Type B pancreatic cell (in vitro differentiated cells): ENCODE data around the gene ZBTB42. TPM values are rescaled to one million over a fixed set of nuclear protein-coding genes. Genes with fewer than 3 reads are reported as not detected.
A peak's percentile ranks its signal among the peaks of the same experiment; 100 is the strongest.
"Not testable (repeated sequence)": the region's sequence is repeated elsewhere in the genome, so short reads cannot be mapped to it uniquely, and the experiment has no call there.

Experiments used
- DNase-seq: peaks from one replicate; pipeline ENCODE4 v3.0.0; 2021; ENCODE audit warnings: mixed read lengths; ENCODE audit not compliant: unreplicated experiment; ENCODE audit errors: extremely low spot score
- H3K27ac Mint-ChIP-seq: 2 replicates; pipeline ENCODE4 v1.8.0; 2021; ENCODE audit warnings: mild to moderate bottlenecking, mixed read lengths
- H3K27me3 Mint-ChIP-seq: 2 replicates; pipeline ENCODE4 v1.8.0; 2021; ENCODE audit warnings: mixed read lengths
- H3K36me3 Mint-ChIP-seq: 2 replicates; pipeline ENCODE4 v1.8.0; 2021; ENCODE audit warnings: mixed read lengths
- H3K4me1 Mint-ChIP-seq: one replicate; pipeline ENCODE4 v1.8.0; 2021; ENCODE audit warnings: mixed read lengths; ENCODE audit not compliant: unreplicated experiment
- H3K4me3 Mint-ChIP-seq: 2 replicates; pipeline ENCODE4 v1.8.0; 2021; ENCODE audit warnings: mild to moderate bottlenecking, mixed read lengths
- H3K9me3 Mint-ChIP-seq: 2 replicates; pipeline ENCODE4 v1.8.0; 2021; ENCODE audit warnings: mixed read lengths
- total RNA-seq: library from RNA; stranded (reverse); gene quantifications from 2 replicates; pipeline ENCODE4 v1.2.1, GENCODE V29; 2021; ENCODE audit warnings: low replicate concordance
- TF ChIP-seq, protein P1 (sequence below): fragments of 200-600 bp; sonication (generic); conservative IDR thresholded peaks from 2 replicates; pipeline ENCODE4 v1.5.0; 2021; ENCODE audit warnings: antibody characterized with exemption, mild to moderate bottlenecking

The ZBTB42 gene
- total RNA-seq, 1 donor from 2014 or later = 6.6 TPM

DNA sequence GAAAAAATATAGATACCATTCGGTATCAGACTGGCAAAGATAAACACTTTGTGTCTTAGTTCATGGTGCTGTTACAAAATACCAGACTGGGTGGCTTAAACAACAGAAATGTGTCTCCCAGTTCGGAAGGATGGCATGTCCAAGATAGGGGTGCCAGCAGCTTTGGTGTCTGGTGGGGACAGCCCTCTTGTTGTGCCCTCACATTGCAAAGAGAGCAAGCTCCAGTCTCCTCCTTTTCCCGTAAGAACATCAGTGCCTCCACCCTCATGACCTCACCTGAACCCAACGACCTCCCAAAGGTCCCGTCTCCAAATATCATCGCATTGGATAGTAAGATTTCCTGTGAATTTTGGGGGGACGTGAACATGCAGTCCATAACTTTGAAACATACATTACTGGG lies 12.4 kb downstream of the ZBTB42 start:
- H3K4me3 Mint-ChIP-seq = peak overlapping the region; percentile 77
- TF ChIP-seq, protein P1, sequence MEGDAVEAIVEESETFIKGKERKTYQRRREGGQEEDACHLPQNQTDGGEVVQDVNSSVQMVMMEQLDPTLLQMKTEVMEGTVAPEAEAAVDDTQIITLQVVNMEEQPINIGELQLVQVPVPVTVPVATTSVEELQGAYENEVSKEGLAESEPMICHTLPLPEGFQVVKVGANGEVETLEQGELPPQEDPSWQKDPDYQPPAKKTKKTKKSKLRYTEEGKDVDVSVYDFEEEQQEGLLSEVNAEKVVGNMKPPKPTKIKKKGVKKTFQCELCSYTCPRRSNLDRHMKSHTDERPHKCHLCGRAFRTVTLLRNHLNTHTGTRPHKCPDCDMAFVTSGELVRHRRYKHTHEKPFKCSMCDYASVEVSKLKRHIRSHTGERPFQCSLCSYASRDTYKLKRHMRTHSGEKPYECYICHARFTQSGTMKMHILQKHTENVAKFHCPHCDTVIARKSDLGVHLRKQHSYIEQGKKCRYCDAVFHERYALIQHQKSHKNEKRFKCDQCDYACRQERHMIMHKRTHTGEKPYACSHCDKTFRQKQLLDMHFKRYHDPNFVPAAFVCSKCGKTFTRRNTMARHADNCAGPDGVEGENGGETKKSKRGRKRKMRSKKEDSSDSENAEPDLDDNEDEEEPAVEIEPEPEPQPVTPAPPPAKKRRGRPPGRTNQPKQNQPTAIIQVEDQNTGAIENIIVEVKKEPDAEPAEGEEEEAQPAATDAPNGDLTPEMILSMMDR = no peak
- peak overlapping the region; percentile 58 for H3K27ac Mint-ChIP-seq
- no peaks in the 10 kb centered on the region for H3K27me3 Mint-ChIP-seq
- no peak for DNase-seq
- peaks cover 14% of the 10 kb centered on the region for H3K4me1 Mint-ChIP-seq
- no peaks in the 10 kb centered on the region for H3K36me3 Mint-ChIP-seq
- no peaks in the 10 kb centered on the region for H3K9me3 Mint-ChIP-seq

DNA sequence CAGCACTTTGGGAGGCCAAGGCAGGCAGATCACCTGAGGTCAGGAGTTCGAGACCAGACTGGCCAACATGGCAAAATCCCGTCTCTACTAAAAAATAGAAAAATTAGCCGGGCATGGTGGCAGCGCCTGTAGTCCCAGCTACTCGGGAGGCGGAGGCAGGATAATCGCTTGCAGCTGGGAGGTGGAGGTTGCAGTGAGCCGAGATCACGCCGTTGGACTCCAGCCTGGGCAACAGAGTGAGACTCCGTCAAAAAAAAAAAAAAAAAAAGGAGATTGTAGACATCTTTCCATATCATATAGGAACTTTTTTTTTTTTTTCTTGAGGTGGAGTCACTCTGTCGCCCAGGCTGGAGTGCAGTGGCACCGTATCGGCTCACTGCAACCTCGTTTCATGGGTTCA lies 13.8 kb downstream of the ZBTB42 start:
- peak overlapping the region; percentile 87 for H3K27ac Mint-ChIP-seq
- H3K9me3 Mint-ChIP-seq, DNase-seq, H3K36me3 Mint-ChIP-seq, H3K27me3 Mint-ChIP-seq: not testable (repeated sequence)
- H3K4me1 Mint-ChIP-seq = peaks cover 14% of the 10 kb centered on the region
- H3K4me3 Mint-ChIP-seq = peak overlapping the region; percentile 92

DNA sequence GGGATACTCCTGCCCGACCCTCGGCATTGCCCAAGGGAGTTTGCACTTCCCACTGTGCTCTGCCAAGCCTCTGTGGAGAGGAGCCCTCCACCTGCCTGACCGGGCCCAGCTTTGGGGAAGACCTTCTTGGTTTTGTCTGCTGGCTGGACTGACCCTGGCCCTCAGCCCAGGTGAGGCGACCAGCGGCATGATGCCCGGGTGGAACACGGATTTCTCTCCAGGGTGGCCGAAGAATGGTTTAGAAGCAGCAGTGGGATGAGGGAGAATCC lies 15.6 kb downstream of the ZBTB42 start:
- no peak for DNase-seq
- TF ChIP-seq, protein P1 = no peak
- H3K4me1 Mint-ChIP-seq = peaks cover 14% of the 10 kb centered on the region
- H3K9me3 Mint-ChIP-seq = no peaks in the 10 kb centered on the region
- peak overlapping the region; percentile 92 for H3K4me3 Mint-ChIP-seq
- peak overlapping the region; percentile 87 for H3K27ac Mint-ChIP-seq
- no peaks in the 10 kb centered on the region for H3K27me3 Mint-ChIP-seq
- H3K36me3 Mint-ChIP-seq = no peaks in the 10 kb centered on the region

DNA sequence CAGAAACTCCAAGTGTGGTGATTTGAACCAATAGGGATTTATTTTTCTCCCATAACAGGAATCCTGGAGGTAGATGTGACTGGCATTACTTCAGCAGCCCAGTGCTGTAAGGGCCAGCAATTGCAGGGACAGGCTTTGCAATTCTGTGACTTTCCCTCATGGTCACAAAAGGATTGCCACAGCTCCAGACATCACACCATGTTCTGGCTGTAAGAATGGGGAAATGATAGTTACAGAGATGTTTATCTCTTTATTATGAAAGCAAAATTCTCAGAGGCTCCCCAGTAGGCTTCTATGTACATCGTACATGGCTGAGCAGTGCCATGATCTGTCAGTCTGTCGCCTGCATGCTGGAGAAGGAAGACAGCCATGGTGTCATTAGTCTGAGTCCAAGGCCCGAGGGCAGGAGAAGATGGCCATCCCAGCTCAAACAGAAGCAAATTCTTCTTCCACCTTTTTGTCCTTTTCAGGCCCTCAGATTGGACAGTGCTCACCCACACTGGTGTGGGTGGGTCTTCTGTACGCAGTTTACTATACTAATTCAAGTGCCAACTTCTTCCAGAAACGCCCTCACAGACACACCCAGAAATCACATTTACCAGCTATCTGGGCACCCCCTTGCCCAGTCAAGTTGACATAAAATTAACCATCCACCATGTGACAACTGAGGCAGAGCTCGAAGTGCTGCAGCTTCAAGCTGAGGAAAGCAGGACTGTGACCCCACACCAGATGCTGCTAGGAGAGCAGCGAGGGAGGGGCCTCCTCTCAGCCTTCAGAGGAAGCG lies 17.2 kb downstream of the ZBTB42 start:
- H3K9me3 Mint-ChIP-seq = no peaks in the 10 kb centered on the region
- TF ChIP-seq, protein P1 = no peak
- no peak for DNase-seq
- H3K4me3 Mint-ChIP-seq = peak overlapping the region; percentile 28
- H3K27ac Mint-ChIP-seq = no peak overlapping the region
- H3K4me1 Mint-ChIP-seq = peaks cover 17% of the 10 kb centered on the region
- H3K27me3 Mint-ChIP-seq = no peaks in the 10 kb centered on the region
- H3K36me3 Mint-ChIP-seq = no peaks in the 10 kb centered on the region

DNA sequence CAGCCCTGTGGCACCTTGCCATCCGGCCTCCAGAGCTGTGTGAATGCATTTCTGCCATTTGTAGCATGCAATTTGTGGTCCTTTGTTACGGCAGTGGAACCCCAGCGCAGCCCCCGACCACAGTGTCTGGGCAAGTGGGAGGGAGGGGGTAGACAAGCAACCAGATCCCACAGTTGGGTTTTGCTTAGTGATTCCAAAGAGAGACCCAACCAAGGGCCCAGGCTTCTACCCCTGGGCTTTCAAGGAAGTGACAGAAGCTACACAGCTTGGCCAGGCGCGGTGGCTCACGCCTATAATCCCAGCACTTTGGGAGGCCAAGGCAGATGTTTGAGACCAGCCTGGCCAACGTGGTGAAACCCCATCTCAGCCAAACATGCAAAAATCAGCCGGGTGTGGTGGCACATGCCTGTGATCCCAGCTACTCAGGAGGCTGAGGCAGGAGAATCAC lies 17.8 kb downstream of the ZBTB42 start:
- Mint-ChIP-seq H3K4me3 (no peak overlapping the region), H3K4me1 (peaks cover 12% of the 10 kb centered on the region), H3K27ac (no peak overlapping the region), H3K27me3 (peaks cover 2% of the 10 kb centered on the region), H3K9me3 (no peaks in the 10 kb centered on the region), H3K36me3 (no peaks in the 10 kb centered on the region)
- DNase-seq = no peak
- TF ChIP-seq, protein P1 = no peak

DNA sequence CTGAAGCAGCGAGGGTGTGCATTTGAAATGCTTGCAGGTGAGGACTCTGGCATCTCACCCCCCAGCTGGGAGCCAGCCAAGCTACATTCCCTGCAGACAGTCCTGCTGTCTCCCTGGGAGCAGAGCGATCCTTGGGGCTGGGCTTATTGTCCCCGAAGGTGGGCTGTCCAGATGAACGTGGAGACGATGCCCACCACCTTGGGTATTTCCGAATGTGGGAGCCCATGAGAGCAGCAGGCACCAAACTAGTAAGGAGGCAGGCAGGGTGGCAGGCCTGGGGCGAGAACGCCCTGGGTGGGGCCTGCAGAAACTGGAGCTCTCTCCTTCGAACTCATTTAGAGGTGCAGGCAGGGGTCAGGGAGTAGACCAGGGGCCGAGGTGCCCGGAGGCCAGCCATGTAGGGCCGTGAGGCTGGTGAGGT lies 18.5 kb downstream of the ZBTB42 start:
- no peak overlapping the region for H3K27ac Mint-ChIP-seq
- H3K27me3 Mint-ChIP-seq = peaks cover 8% of the 10 kb centered on the region
- no peaks in the 10 kb centered on the region for H3K9me3 Mint-ChIP-seq
- H3K4me1 Mint-ChIP-seq = peaks cover 5% of the 10 kb centered on the region
- H3K4me3 Mint-ChIP-seq = no peak overlapping the region
- H3K36me3 Mint-ChIP-seq = no peaks in the 10 kb centered on the region
- no peak for DNase-seq
- TF ChIP-seq, protein P1 = no peak
